Skeletal muscle tissue (tissue), 4 donors: ENCODE measurements around the gene BAZ2A. TPM values are rescaled to one million over a fixed set of nuclear protein-coding genes. Genes with fewer than 3 reads are reported as not detected.

Experiments used
- H3K27ac ChIP-seq: one replicate; pipeline ENCODE4 v1.7.0; 2013; ENCODE audit warnings: mild to moderate bottlenecking, low read depth, low read length, inconsistent platforms
- H3K27me3 ChIP-seq, 3 donors: one replicate each; pipeline ENCODE4 v1.7.0; 2013; ENCODE audit warnings: low read length in 3 of 3; ENCODE audit not compliant: control insufficient read depth in 3 of 3, insufficient read depth in 3 of 3
- H3K36me3 ChIP-seq, 3 donors: one replicate each; pipeline ENCODE4 v1.7.0; 2013; ENCODE audit warnings: low read length in 3 of 3; ENCODE audit not compliant: control insufficient read depth in 3 of 3, insufficient read depth in 3 of 3
- H3K4me1 ChIP-seq, 3 donors: one replicate each; pipeline ENCODE4 v1.7.0; 2013; ENCODE audit warnings: low read length in 3 of 3, mild to moderate bottlenecking in 3 of 3; ENCODE audit not compliant: control insufficient read depth in 3 of 3, insufficient read depth in 3 of 3
- H3K4me3 ChIP-seq, 3 donors: one replicate each; pipeline ENCODE4 v1.7.0; 2013; ENCODE audit warnings: low read length in 3 of 3
- H3K9ac ChIP-seq, 3 donors: one replicate each; pipeline ENCODE4 v1.7.0; 2013; ENCODE audit warnings: low read length in 3 of 3, mild to moderate bottlenecking in 3 of 3, moderate library complexity in 2 of 3, low read depth in 1 of 3
- H3K9me3 ChIP-seq, 3 donors: one replicate each; pipeline ENCODE4 v1.7.0; 2013; ENCODE audit warnings: low read length in 3 of 3; ENCODE audit not compliant: control insufficient read depth in 3 of 3
- total RNA-seq: library from RNA; depleted of rRNA; stranded (reverse); fragments of >200 nt; gene quantifications from one replicate; pipeline ENCODE4 v1.2.3, GENCODE V29; 2014
- donor health status: Osteomylitis.

Gene BAZ2A
- total RNA-seq, 1 donor from 2014 or later: 18.8 TPM

DNA sequence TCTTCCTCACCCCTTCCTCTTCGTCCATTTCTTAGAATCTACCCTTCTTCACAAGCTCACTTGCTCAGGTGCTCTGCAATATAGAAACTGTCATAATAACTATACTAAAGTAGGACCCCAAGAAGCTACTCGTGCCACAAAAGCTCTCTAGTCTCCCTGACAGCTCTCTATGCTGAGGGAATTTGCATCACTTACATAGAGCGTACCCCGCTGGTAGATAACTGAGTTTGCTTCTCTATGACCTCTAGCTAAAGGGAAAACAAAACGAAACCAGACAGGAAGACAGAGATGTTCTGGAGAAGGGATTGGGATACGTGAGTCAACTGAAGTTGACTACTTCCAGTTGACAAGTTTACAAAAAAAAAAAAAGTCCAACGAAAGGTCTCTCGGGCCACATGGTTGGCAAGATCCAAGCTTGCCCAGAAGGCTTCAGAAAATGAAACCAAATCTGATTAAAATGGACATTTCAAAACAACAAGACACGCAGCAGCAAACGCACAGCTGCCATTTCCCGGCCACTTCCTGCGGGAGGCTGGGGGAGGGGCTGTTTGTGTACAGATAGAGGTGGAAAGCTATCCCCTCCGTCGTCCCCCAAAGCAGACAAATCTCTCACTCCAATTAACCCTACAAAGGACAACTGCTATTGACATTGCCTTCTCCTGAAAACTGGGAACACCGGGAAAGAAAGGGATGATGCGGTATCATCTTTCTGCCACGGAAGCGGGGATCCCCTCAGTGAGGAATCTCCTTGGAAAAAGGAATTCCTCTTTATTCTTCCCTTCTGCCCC, 1.3 kb downstream of the BAZ2A start:
- H3K9me3 ChIP-seq: no peaks in the 10 kb centered on the region
- H3K36me3 ChIP-seq: peaks cover 0 to 5% (median 3%) of the 10 kb centered on the region in 3 donors
- H3K27me3 ChIP-seq: no peaks in the 10 kb centered on the region
- H3K27ac ChIP-seq: peak overlapping the region; percentile 92
- peak overlapping the region; percentile 80 to 94 (median 93) for H3K9ac ChIP-seq
- peak overlapping the region; percentile 70 to 90 (median 81) for H3K4me3 ChIP-seq
- peaks cover 45 to 54% (median 50%) of the 10 kb centered on the region in 3 donors for H3K4me1 ChIP-seq

- no peak overlapping the region for H3K4me3 ChIP-seq
- H3K27me3 ChIP-seq: no peaks in the 10 kb centered on the region
- H3K4me1 ChIP-seq: peaks cover 28 to 37% (median 36%) of the 10 kb centered on the region in 3 donors
- H3K27ac ChIP-seq: no peak overlapping the region
- no peak overlapping the region for H3K9ac ChIP-seq
- peaks cover 0 to 5% (median 3%) of the 10 kb centered on the region in 3 donors for H3K36me3 ChIP-seq
- H3K9me3 ChIP-seq: no peaks in the 10 kb centered on the region
Observed at GRCh38 chr12:56626701-56627100, 3.4 kb downstream of the BAZ2A start.

DNA sequence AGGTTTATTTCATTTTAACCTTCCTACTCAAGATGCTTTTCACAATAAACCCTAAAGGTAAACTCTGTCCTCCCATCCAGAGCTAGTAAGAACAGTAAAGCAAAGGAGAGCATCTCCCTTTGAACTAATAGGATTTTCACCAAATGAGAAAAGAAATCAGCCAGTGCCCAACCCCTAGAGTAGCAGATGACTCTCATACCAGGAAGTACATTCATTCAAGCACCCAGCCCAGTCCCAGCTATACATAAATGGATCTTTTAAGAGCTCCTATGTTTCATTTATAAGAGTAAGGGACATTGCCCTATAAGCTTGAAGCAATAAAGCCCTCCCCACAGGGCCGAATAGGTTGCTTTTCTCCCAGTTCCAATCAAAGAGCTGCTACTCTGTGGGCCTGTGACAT, 7.6 kb downstream of the BAZ2A start:
- Histone ChIP-seq H3K27ac (no peak overlapping the region), H3K36me3 (peaks cover under 1 to 18% (median 3%) of the 10 kb centered on the region in 3 donors), H3K27me3 (no peaks in the 10 kb centered on the region), H3K9ac (no peak overlapping the region), H3K4me3 (no peak overlapping the region), H3K4me1 (peaks cover 11 to 22% (median 12%) of the 10 kb centered on the region in 3 donors), H3K9me3 (no peaks in the 10 kb centered on the region)

DNA sequence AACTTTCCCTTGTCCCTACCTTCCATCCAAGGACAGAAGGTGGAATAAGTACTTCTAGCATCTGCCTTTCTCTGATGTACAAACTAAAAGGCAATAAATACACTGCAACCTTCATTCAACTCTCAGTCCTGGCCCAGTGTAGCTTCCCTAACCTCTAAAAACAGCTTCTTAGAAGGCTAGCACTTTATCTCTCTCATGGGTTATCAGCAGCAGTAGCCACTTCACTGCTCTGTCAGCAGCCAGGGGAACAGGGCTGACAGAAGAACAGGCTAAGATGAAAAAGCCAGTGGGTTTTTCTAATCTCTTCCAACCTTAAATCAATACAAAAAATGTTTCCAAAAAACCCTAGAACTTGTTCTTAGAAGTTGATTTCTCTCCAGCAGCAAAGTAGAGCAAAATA, 13.2 kb downstream of the BAZ2A start:
- Histone ChIP-seq H3K4me3 (no peak overlapping the region), H3K27ac (no peak overlapping the region), H3K9ac (no peak overlapping the region), H3K9me3 (no peaks in the 10 kb centered on the region), H3K27me3 (no peaks in the 10 kb centered on the region), H3K36me3 (peaks cover 41 to 67% (median 51%) of the 10 kb centered on the region in 3 donors), H3K4me1 (peaks cover 3 to 11% (median 11%) of the 10 kb centered on the region in 3 donors)

GRCh38 chr12:56616244-56616643, 13.9 kb downstream of the BAZ2A start:
- Histone ChIP-seq H3K27me3 (no peaks in the 10 kb centered on the region), H3K27ac (no peak overlapping the region), H3K4me3 (no peak overlapping the region), H3K9ac (no peak overlapping the region), H3K9me3 (no peaks in the 10 kb centered on the region), H3K36me3 (peaks cover 47 to 74% (median 58%) of the 10 kb centered on the region in 3 donors), H3K4me1 (peaks cover under 1 to 11% (median 11%) of the 10 kb centered on the region in 3 donors)

DNA sequence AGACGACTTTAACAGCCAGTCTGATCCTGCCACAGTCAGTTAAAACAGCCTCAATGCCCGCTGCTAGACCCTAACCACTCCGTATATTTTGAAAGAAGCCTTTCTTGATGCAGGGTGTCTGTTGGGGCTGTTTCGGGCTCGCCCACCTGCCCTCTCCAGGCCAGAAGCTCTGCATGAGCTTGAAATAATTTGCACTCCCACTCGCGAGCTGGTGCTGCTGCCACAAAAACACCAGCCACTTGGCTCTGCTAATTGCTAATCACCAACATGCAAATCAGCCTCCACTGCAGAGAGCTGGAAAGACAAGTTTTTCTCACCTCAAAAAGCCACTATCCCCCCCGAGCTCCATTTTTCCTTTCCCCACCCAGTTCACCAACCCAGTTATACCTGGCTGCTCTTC, 15.5 kb downstream of the BAZ2A start:
- no peaks in the 10 kb centered on the region for H3K9me3 ChIP-seq
- peaks cover 64 to 81% (median 74%) of the 10 kb centered on the region in 3 donors for H3K36me3 ChIP-seq
- H3K4me3 ChIP-seq: no peak overlapping the region
- H3K9ac ChIP-seq: no peak overlapping the region
- no peak overlapping the region for H3K27ac ChIP-seq
- no peaks in the 10 kb centered on the region for H3K27me3 ChIP-seq
- H3K4me1 ChIP-seq: peaks cover 0 to 11% (median 8%) of the 10 kb centered on the region in 3 donors

DNA sequence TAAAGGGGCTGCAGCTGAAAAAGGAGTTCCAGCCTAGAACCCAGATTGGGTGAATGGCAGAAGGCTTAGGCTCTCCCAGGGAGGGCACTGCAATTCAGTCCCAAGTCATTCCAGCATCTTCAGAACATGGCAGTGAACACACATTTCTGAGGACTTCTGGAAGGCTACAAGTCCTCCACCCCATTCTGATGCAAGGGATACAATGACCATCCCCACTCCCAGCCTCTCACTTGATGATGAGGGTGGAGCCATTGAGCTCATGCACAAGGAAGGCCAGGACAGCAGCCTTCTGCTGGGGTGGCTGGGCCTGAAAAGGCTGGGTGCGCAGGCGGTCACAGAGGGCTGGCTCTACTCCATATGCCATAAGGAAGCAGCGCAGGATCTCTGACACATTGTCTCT, 25.8 kb downstream of the BAZ2A start:
- Histone ChIP-seq H3K9ac (no peak overlapping the region), H3K27ac (no peak overlapping the region), H3K36me3 (peaks cover 77 to 87% (median 86%) of the 10 kb centered on the region in 3 donors), H3K27me3 (no peaks in the 10 kb centered on the region), H3K9me3 (no peaks in the 10 kb centered on the region), H3K4me1 (no peaks in the 10 kb centered on the region), H3K4me3 (no peak overlapping the region)

DNA sequence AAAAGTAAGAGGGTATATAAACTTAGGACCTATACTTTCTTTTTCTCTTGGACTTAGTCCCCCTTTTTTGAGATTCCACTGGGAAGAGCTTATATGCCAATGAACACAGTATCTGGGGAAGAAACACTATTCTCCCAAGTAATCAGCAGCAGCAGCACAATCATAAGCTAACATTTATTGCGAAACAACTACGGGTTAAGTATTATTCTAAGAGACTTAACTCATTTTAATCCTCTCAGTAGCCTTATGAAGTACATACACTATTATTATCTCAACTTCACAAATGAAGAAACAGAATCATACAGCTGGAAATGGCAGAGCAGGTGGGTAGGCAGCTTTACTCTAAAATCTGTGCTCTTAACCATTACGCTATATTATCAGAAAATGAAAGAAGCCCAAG, 27.9 kb downstream of the BAZ2A start:
- Histone ChIP-seq H3K4me3 (no peak overlapping the region), H3K9me3 (no peaks in the 10 kb centered on the region), H3K27ac (no peak overlapping the region), H3K36me3 (peaks cover 92 to 98% (median 95%) of the 10 kb centered on the region in 3 donors), H3K9ac (no peak overlapping the region), H3K27me3 (no peaks in the 10 kb centered on the region), H3K4me1 (no peaks in the 10 kb centered on the region)

- no peaks in the 10 kb centered on the region for H3K27me3 ChIP-seq
- H3K4me3 ChIP-seq: no peak overlapping the region
- H3K9ac ChIP-seq: no peak overlapping the region
- H3K9me3 ChIP-seq: no peaks in the 10 kb centered on the region
- H3K27ac ChIP-seq: no peak overlapping the region
- H3K36me3 ChIP-seq: peaks cover 92 to 97% (median 93%) of the 10 kb centered on the region in 3 donors
- peaks cover 0 to 2% (median 0%) of the 10 kb centered on the region in 3 donors for H3K4me1 ChIP-seq
Observed at GRCh38 chr12:56601503-56601902, 28.6 kb downstream of the BAZ2A start.

DNA sequence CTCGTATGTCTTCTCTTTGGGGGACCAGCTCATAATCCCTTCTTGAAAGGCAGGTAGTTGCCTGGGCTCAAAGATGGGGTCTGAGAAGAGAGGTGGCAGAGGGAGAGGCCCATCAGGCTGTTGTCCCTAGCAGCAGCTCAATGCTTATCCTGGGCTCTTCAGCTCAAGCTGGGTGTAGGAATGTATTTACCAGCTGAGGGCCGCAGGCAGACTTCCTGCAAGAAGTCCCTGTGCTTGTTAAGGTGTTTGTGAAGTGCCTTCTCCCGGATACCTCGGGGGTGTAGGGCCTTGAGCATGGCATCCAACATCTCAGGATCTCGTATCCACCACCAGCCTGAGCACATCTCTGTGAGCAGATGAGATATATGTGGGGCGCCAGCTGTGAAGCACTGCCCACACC, 29.4 kb downstream of the BAZ2A start:
- Histone ChIP-seq H3K9me3 (no peaks in the 10 kb centered on the region), H3K36me3 (peaks cover 84 to 89% (median 86%) of the 10 kb centered on the region in 3 donors), H3K27me3 (no peaks in the 10 kb centered on the region), H3K4me1 (peaks cover 0 to 2% (median 0%) of the 10 kb centered on the region in 3 donors), H3K27ac (no peak overlapping the region), H3K9ac (no peak overlapping the region), H3K4me3 (no peak overlapping the region)
